Measurements from ENCODE around the gene CHRDL1.

The CHRDL1 gene

GRCh38 chrX:110741213-110741796, 54.3 kb downstream of the CHRDL1 start:
- DNase-seq = no peak

GRCh38 chrX:110734894-110735541, 60.6 kb downstream of the CHRDL1 start:
- DNase-seq = no peak

GRCh38 chrX:110734271-110734670, 61.3 kb downstream of the CHRDL1 start:
- no peak for DNase-seq

GRCh38 chrX:110733166-110733565, 62.5 kb downstream of the CHRDL1 start:
- no peak for DNase-seq

- no peak for DNase-seq
Observed at GRCh38 chrX:110732266-110732665, 63.4 kb downstream of the CHRDL1 start.

- no peak for DNase-seq
Observed at GRCh38 chrX:110723844-110724243, 71.8 kb downstream of the CHRDL1 start.

GRCh38 chrX:110722135-110722534, 73.5 kb downstream of the CHRDL1 start:
- no peak for DNase-seq

GRCh38 chrX:110713666-110714065, 82.0 kb downstream of the CHRDL1 start:
- no peak for DNase-seq

GRCh38 chrX:110706446-110706845, 89.2 kb downstream of the CHRDL1 start:
- no peak for DNase-seq

- DNase-seq = no peak
Observed at GRCh38 chrX:110703641-110704040, 92.0 kb downstream of the CHRDL1 start.

- no peak for DNase-seq
Observed at GRCh38 chrX:110699109-110699508, 96.5 kb downstream of the CHRDL1 start.

GRCh38 chrX:110698696-110699095, 96.9 kb downstream of the CHRDL1 start:
- no peak for DNase-seq

- DNase-seq = no peak
Observed at GRCh38 chrX:110692866-110693265, 102.8 kb downstream of the CHRDL1 start.

GRCh38 chrX:110691446-110691845, 104.2 kb downstream of the CHRDL1 start:
- no peak for DNase-seq

- no peak for DNase-seq
Observed at GRCh38 chrX:110684653-110685052, 111.0 kb downstream of the CHRDL1 start.

GRCh38 chrX:110683925-110684324, 111.7 kb downstream of the CHRDL1 start:
- no peak for DNase-seq

- DNase-seq = no peak
Observed at GRCh38 chrX:110678591-110678990, 117.0 kb downstream of the CHRDL1 start.

- DNase-seq = no peak
Observed at GRCh38 chrX:110675886-110676285, 119.7 kb downstream of the CHRDL1 start.

GRCh38 chrX:110671068-110671803, 124.4 kb downstream of the CHRDL1 start:
- DNase-seq = no peak

- no peak for DNase-seq
Observed at GRCh38 chrX:110669572-110669971, 126.0 kb downstream of the CHRDL1 start.

- no peak for DNase-seq
Observed at GRCh38 chrX:110667706-110668105, 127.9 kb downstream of the CHRDL1 start.

GRCh38 chrX:110665223-110666002, 130.2 kb downstream of the CHRDL1 start:
- peak; percentile 2 to 8 for DNase-seq

- DNase-seq = no peak
Observed at GRCh38 chrX:110657073-110657472, 138.5 kb downstream of the CHRDL1 start.
